Loucy (cell line): ENCODE measurements around the gene PFKFB3.

Experiments
- CTCF ChIP-seq: fragments of 200-600 bp; sonication (generic); conservative IDR thresholded peaks from 2 replicates; pipeline ENCODE4 v1.5.1; 2014; ENCODE audit warnings: mild to moderate bottlenecking, antibody characterized with exemption, low read length
- EZH2phosphoT487 ChIP-seq: fragments of 200-600 bp; IDR thresholded peaks from 2 replicates; pipeline ENCODE4 v1.6.1; 2018; ENCODE audit warnings: antibody characterized with exemption, mild to moderate bottlenecking, moderate library complexity, borderline replicate concordance

- TF ChIP-seq CTCF (no peak), EZH2phosphoT487 (no peak)
These were observed 68.2 kb downstream of the PFKFB3 start for GRCh38 chr10:6270951-6271350.
